H1 (cell line): Measurements from ENCODE around the gene ACTG1. TPM values are rescaled to one million over a fixed set of nuclear protein-coding genes. Genes with fewer than 3 reads are reported as not detected.

Experiments used
- CTCF ChIA-PET: fragments of 300-600 bp; sonication (Branson Sonifier 250); formaldehyde crosslinking; loops from one replicate; lab custom pipeline; 2021; ENCODE audit not compliant: partially characterized antibody; lab: Charles Lee
- POLR2A ChIA-PET: fragments of 300-600 bp; sonication (Branson Sonifier 250); formaldehyde crosslinking; loops from one replicate; lab custom pipeline; 2021; ENCODE audit warnings: inconsistent platforms; ENCODE audit not compliant: partially characterized antibody; lab: Charles Lee
- DNase-seq, 2 experiments: peaks; one replicate each; pipeline versions ENCODE4 v3.0.0 to v3.0.0-alpha.2; 2010 to 2022; ENCODE audit warnings: low spot score in 2 of 2, low read depth in 1 of 2, mixed read lengths in 1 of 2
- FAIRE-seq: peaks from 2 replicates; lab custom pipeline; 2011; peaks lifted over from hg19 to GRCh38; lab: Jason Lieb, UNC
- H2AFZ ChIP-seq: 2 replicates; pipeline ENCODE4 v1.8.1; 2012; ENCODE audit warnings: low read length, inconsistent platforms
- H2AK5ac ChIP-seq: 2 replicates; pipeline ENCODE4 v1.6.1; 2013; ENCODE audit warnings: low read depth, low read length
- H2BK120ac ChIP-seq: replicated peaks from 2 replicates; pipeline ENCODE3; 2013; ENCODE audit warnings: low read depth, low read length, inconsistent platforms
- H2BK12ac ChIP-seq: 2 replicates; pipeline ENCODE4 v1.6.1; 2013; ENCODE audit warnings: low read depth, low read length
- H2BK15ac ChIP-seq: 2 replicates; pipeline ENCODE4 v1.6.1; 2013; ENCODE audit warnings: low read length
- H2BK20ac ChIP-seq: 2 replicates; pipeline ENCODE4 v1.6.1; 2013; ENCODE audit warnings: low read length
- H2BK5ac ChIP-seq: 2 replicates; pipeline ENCODE4 v1.6.1; 2013; ENCODE audit warnings: low read depth, low read length
- H3K14ac ChIP-seq: 2 replicates; pipeline ENCODE4 v1.6.1; 2013; ENCODE audit warnings: inconsistent platforms; ENCODE audit not compliant: insufficient read length
- H3K18ac ChIP-seq: 2 replicates; pipeline ENCODE4 v1.6.1; 2013; ENCODE audit warnings: low read length; ENCODE audit errors: extremely low read depth
- H3K23ac ChIP-seq: 2 replicates; pipeline ENCODE4 v1.6.1; 2013; ENCODE audit warnings: inconsistent platforms; ENCODE audit not compliant: insufficient read length
- H3K23me2 ChIP-seq: 2 replicates; pipeline ENCODE4 v1.6.1; 2013; ENCODE audit warnings: low read depth, low read length
- H3K27ac ChIP-seq: 2 replicates; pipeline ENCODE4 v1.6.1; 2011; ENCODE audit warnings: low read depth, low read length, inconsistent platforms
- H3K27me3 ChIP-seq, 4 experiments: replicated peaks in 1 of 4; 1 replicate in 1 of 4; 2 replicates in 3 of 4; pipeline versions ENCODE4 v1.6.1 to v1.8.1; 2011 to 2013; ENCODE audit warnings: low read length in 3 of 4, mild to moderate bottlenecking in 3 of 4, inconsistent platforms in 2 of 4, mixed read lengths in 2 of 4, moderate library complexity in 1 of 4; ENCODE audit not compliant: control insufficient read depth in 3 of 4, insufficient read depth in 3 of 4; ENCODE audit errors: extremely low read depth in 1 of 4
- H3K36me3 ChIP-seq, 4 experiments: 2 replicates each; pipeline versions ENCODE4 v1.6.1 to v1.8.1; 2011 to 2013; ENCODE audit warnings: mild to moderate bottlenecking in 4 of 4, low read length in 3 of 4, moderate library complexity in 2 of 4, control low read depth in 1 of 4, inconsistent platforms in 1 of 4; ENCODE audit not compliant: insufficient read depth in 4 of 4, control insufficient read depth in 2 of 4
- H3K4ac ChIP-seq: replicated peaks from 2 replicates; pipeline ENCODE3; 2013; ENCODE audit warnings: low read length, low read depth, mixed read lengths, inconsistent platforms; ENCODE audit not compliant: insufficient read length
- H3K4me1 ChIP-seq, 4 experiments: replicated peaks in 1 of 4; 1 replicate in 1 of 4; 2 replicates in 3 of 4; pipeline versions ENCODE4 v1.6.1 to v1.8.1; 2011 to 2013; ENCODE audit warnings: low read length in 3 of 4, inconsistent platforms in 2 of 4, mixed read lengths in 1 of 4; ENCODE audit not compliant: insufficient read depth in 4 of 4, control insufficient read depth in 3 of 4
- H3K4me2 ChIP-seq, 2 experiments: 2 replicates each; pipeline versions ENCODE4 v1.6.1 to v1.8.1; 2011 to 2013; ENCODE audit warnings: low read depth in 2 of 2, low read length in 2 of 2, control low read depth in 1 of 2, inconsistent platforms in 1 of 2, mild to moderate bottlenecking in 1 of 2; ENCODE audit not compliant: insufficient read depth in 1 of 2
- H3K4me3 ChIP-seq, 4 experiments: fragments of 200-600, 300-600 bp in 1 of 4; sonication (generic), shearing (Covaris generic), sonication (Bioruptor Twin) in 1 of 4; 2 replicates each; pipeline versions ENCODE4 v1.5.1 to v1.8.1; 2011 to 2016; ENCODE audit warnings: low read length in 4 of 4, low read depth in 3 of 4, control low read depth in 2 of 4, inconsistent platforms in 2 of 4, mild to moderate bottlenecking in 2 of 4, mixed read lengths in 1 of 4, moderate library complexity in 1 of 4; ENCODE audit not compliant: insufficient read depth in 2 of 4; ENCODE audit errors: extremely low read depth in 1 of 4
- H3K56ac ChIP-seq: replicated peaks from 2 replicates; pipeline ENCODE3; 2013; ENCODE audit warnings: low read depth, mild to moderate bottlenecking, mixed read lengths, low read length, inconsistent platforms; ENCODE audit not compliant: insufficient read length
- H3K79me1 ChIP-seq: 2 replicates; pipeline ENCODE4 v1.6.1; 2013; ENCODE audit warnings: low read depth, low read length, control low read depth
- H3K79me2 ChIP-seq, 2 experiments: 2 replicates each; pipeline versions ENCODE4 v1.6.1 to v1.8.1; 2012 to 2013; ENCODE audit warnings: low read length in 2 of 2, mild to moderate bottlenecking in 2 of 2, inconsistent platforms in 1 of 2; ENCODE audit not compliant: insufficient read depth in 2 of 2, control insufficient read depth in 1 of 2
- H3K9ac ChIP-seq, 4 experiments: replicated peaks in 1 of 4; 1 replicate in 1 of 4; 2 replicates in 3 of 4; pipeline versions ENCODE4 v1.6.1 to v1.8.1; 2011 to 2013; ENCODE audit warnings: low read depth in 3 of 4, low read length in 3 of 4, control low read depth in 2 of 4, mild to moderate bottlenecking in 2 of 4, moderate library complexity in 2 of 4, inconsistent platforms in 1 of 4; ENCODE audit errors: extremely low read depth in 1 of 4
- H3K9me3 ChIP-seq, 2 experiments: 2 replicates each; pipeline versions ENCODE4 v1.6.1 to v1.8.1; 2012 to 2013; ENCODE audit warnings: mild to moderate bottlenecking in 2 of 2, moderate library complexity in 2 of 2, control low read depth in 1 of 2, inconsistent platforms in 1 of 2, low read depth in 1 of 2, low read length in 1 of 2, mixed read lengths in 1 of 2; ENCODE audit not compliant: insufficient read depth in 2 of 2
- H4K20me1 ChIP-seq, 2 experiments: replicated peaks in 1 of 2; 2 replicates each; pipeline versions ENCODE3 to v1.8.1; 2011 to 2013; ENCODE audit warnings: inconsistent platforms in 2 of 2, low read length in 2 of 2, mild to moderate bottlenecking in 1 of 2; ENCODE audit not compliant: insufficient read depth in 2 of 2, control insufficient read depth in 1 of 2
- H4K5ac ChIP-seq: 2 replicates; pipeline ENCODE4 v1.6.1; 2013; ENCODE audit warnings: low read length, low read depth, mixed read lengths, inconsistent platforms; ENCODE audit not compliant: insufficient read length
- H4K8ac ChIP-seq: 2 replicates; pipeline ENCODE4 v1.8.0; 2013; ENCODE audit warnings: mild to moderate bottlenecking, moderate library complexity, low read length, inconsistent platforms; ENCODE audit not compliant: insufficient read depth; ENCODE audit errors: extremely low read depth
- H4K91ac ChIP-seq: replicated peaks from 2 replicates; pipeline ENCODE3; 2013; ENCODE audit warnings: low read length, mixed read lengths, inconsistent platforms; ENCODE audit not compliant: insufficient read length
- ATF2 ChIP-seq: IDR thresholded peaks from 2 replicates; pipeline ENCODE4 v1.6.1; 2012; ENCODE audit warnings: low read length, inconsistent platforms
- EGR1 ChIP-seq: IDR thresholded peaks from 2 replicates; pipeline ENCODE4 v1.6.1; 2011; ENCODE audit warnings: low read depth, low read length, borderline replicate concordance
- EP300 ChIP-seq, 2 experiments: IDR thresholded peaks; 1 replicate in 1 of 2; 2 replicates in 1 of 2; pipeline ENCODE4 v1.6.1; 2011 to 2012; ENCODE audit warnings: low read depth in 2 of 2, low read length in 2 of 2, mild to moderate bottlenecking in 2 of 2, borderline replicate concordance in 1 of 2, inconsistent platforms in 1 of 2, moderate library complexity in 1 of 2
- RAD21 ChIP-seq, 2 experiments: IDR thresholded peaks in 1 of 2; conservative IDR thresholded peaks in 1 of 2; 2 replicates each; pipeline ENCODE4 v1.6.1; 2011; ENCODE audit warnings: low read depth in 2 of 2, low read length in 2 of 2, improper control_type of control experiment in 1 of 2, inconsistent platforms in 1 of 2, mild to moderate bottlenecking in 1 of 2, moderate library complexity in 1 of 2
- RFX5 ChIP-seq: IDR thresholded peaks from 2 replicates; pipeline ENCODE4 v1.6.1; 2011; ENCODE audit warnings: low read depth, low read length, improper control_type of control experiment, borderline replicate concordance
- SAP30 ChIP-seq: fragments of 300-600 bp; sonication (generic); IDR thresholded peaks from 2 replicates; pipeline ENCODE4 v1.7.1; 2012; ENCODE audit warnings: low read length, moderate library complexity, mild to moderate bottlenecking, inconsistent platforms; ENCODE audit not compliant: insufficient read depth, insufficient replicate concordance
- SIX5 ChIP-seq: IDR thresholded peaks from 2 replicates; pipeline ENCODE4 v1.6.1; 2011; ENCODE audit warnings: mild to moderate bottlenecking, low read depth, low read length
- USF2 ChIP-seq: IDR thresholded peaks from 2 replicates; pipeline ENCODE4 v1.6.1; 2011; ENCODE audit warnings: low read length, improper control_type of control experiment
- WGBS, 2 experiments: shearing (Covaris generic) in 1 of 2; methylation state at CpG; one replicate each; pipeline versions ENCODE4 v1.1.6 to v1.1.7; 2013 to 2015; ENCODE audit warnings: low lambda C conversion rate in 2 of 2, mixed read lengths in 2 of 2, inconsistent platforms in 1 of 2, low coverage in 1 of 2, missing lambda C conversion rate in 1 of 2; ENCODE audit not compliant: insufficient replicate concordance in 2 of 2, insufficient coverage in 1 of 2, insufficient read length in 1 of 2; ENCODE audit errors: extremely low coverage in 1 of 2, missing lambda C conversion rate in 1 of 2; 5-methylcytosine and 5-hydroxymethylcytosine counted together
- polyA plus RNA-seq, 7 experiments: library from polyadenylated mRNA; depleted of rRNA in 3 of 7; stranded (reverse) in 5 of 7; unstranded in 2 of 7; fragments of >200 nt in 5 of 7; fragments of 200-250 nt in 2 of 7; gene quantifications; 1 replicate in 5 of 7; 2 replicates in 1 of 7; 4 replicates in 1 of 7; pipeline versions ENCODE4 v1.2.1 to v1.2.3, GENCODE V29; 2011 to 2013; ENCODE audit warnings: missing spikeins in 2 of 7, mixed read lengths in 2 of 7
- total RNA-seq: library from RNA; stranded (reverse); fragmentation: NEBNext Ultra II Directional; extraction: Animal tissue kit (Norgen Biotek cat#: 25700); gene quantifications from 2 replicates; pipeline ENCODE4 v1.2.1, GENCODE V29; 2021

Gene ACTG1
- total and polyA plus RNA-seq, 2 of the 8 experiments (the other 6 are each of a cell fraction or from before 2014, with no cell fraction given): 3,535 to 5,010 TPM

- H2AFZ ChIP-seq: 0 out of 2 replicates have a peak overlapping the region, but pooled peaks have one; percentile 49
- no peak overlapping the region for H3K9ac ChIP-seq
- H4K5ac ChIP-seq: no peak overlapping the region
- H2BK15ac ChIP-seq: no peak overlapping the region
- peaks cover 0 to 3% (median 0%) of the 10 kb centered on the region in 4 experiments; a peak in 2 of 7 replicates for H3K4me1 ChIP-seq
- H3K27me3 ChIP-seq: peaks cover 0 to 4% (median 0%) of the 10 kb centered on the region in 4 experiments; a peak in 1 of 7 replicates
- H3K4ac ChIP-seq: no peak overlapping the region
- H2AK5ac ChIP-seq: no peak overlapping the region
- peaks cover 0 to 2% of the 10 kb centered on the region in 2 experiments for H4K20me1 ChIP-seq
- ChIA-PET POLR2A (interaction anchor here (0.8 to 0.9 kb wide), 2 partner anchors 9 to 15 kb away, joined by 4 to 5 read pairs; no protein-coding TSS in a partner anchor), CTCF (interaction anchor here (0.8 to 3.1 kb wide), 5 partner anchors 13 to 63 kb away, joined by 3 to 21 read pairs (median 3); no protein-coding TSS in a partner anchor)
- H3K4me3 ChIP-seq: no peak overlapping the region
- H3K14ac ChIP-seq: no peak overlapping the region
- H2BK12ac ChIP-seq: no peak overlapping the region
- H3K18ac ChIP-seq: no peak overlapping the region
- no peaks in the 10 kb centered on the region; a peak in 1 of 4 replicates for H3K9me3 ChIP-seq
- WGBS, 2 experiments: 88% methylated on average over 28 of the region's 28 CpGs; no CpG with 5 or more reads in 1 of the 2 experiments
- H3K27ac ChIP-seq: no peak overlapping the region
- no peak overlapping the region for H3K23ac ChIP-seq
- FAIRE-seq: peak; percentile 42
- no peak overlapping the region for H2BK120ac ChIP-seq
- H4K8ac ChIP-seq: peak overlapping the region; percentile 82; the same call in 1 of the 2 replicates
- no peak overlapping the region for H2BK20ac ChIP-seq
- DNase-seq: no peak
- H3K4me2 ChIP-seq: no peak overlapping the region
- no peak overlapping the region for H3K56ac ChIP-seq
- no peaks in the 10 kb centered on the region for H3K36me3 ChIP-seq
- H3K79me2 ChIP-seq: no peaks in the 10 kb centered on the region
- no peaks in the 10 kb centered on the region for H3K79me1 ChIP-seq
- no peak overlapping the region for H4K91ac ChIP-seq
- H3K23me2 ChIP-seq: no peaks in the 10 kb centered on the region
- no peak overlapping the region for H2BK5ac ChIP-seq
- TF ChIP-seq SAP30 (no peak), RAD21 (IDR thresholded peaks at IDR 0.05 in 1 of 2, conservative IDR thresholded peaks at IDR 0.05 in 1 of 2; ENCODE audit: low read depth in 2 of 2, low read length in 2 of 2) (peak in 1 of 2 experiments; percentile 37; a peak in 3 of 4 replicates), ATF2 (no peak), SIX5 (no peak), EP300 (IDR thresholded peaks at IDR 0.05; ENCODE audit: borderline replicate concordance in 1 of 2, low read depth in 2 of 2, low read length in 2 of 2) (no peak), USF2 (peak; percentile 95), EGR1 (no peak), RFX5 (no peak)
Measured at GRCh38 chr17:81471818-81472456, 40.7 kb downstream of the ACTG1 start.
